ENCODE results near the gene HRAS. TPM values are rescaled to one million over a fixed set of nuclear protein-coding genes. Genes with fewer than 3 reads are reported as not detected.

Gene HRAS
- total and polyA plus RNA-seq, 2 of the 8 experiments (the other 6 are each of a cell fraction or from before 2014, with no cell fraction given), result 44.3 to 54.7 TPM

- H3K79me1 ChIP-seq (ENCODE audit: low read depth, low read length), result no peaks in the 10 kb centered on the region
- H3K27ac ChIP-seq (ENCODE audit: low read depth, low read length), result no peak overlapping the region
- no peak overlapping the region for H3K4me3 ChIP-seq (ENCODE audit: extremely low read depth in 1 of 4, insufficient read depth in 2 of 4, low read depth in 3 of 4, low read length in 4 of 4)
- H2AK5ac ChIP-seq (ENCODE audit: low read depth, low read length), result no peak overlapping the region
- 100% methylated on average over 2 of the region's 5 CpGs; no CpG with 5 or more reads in 1 of the 2 experiments for WGBS, 2 experiments (ENCODE audit: extremely low coverage in 1 of 2, insufficient coverage in 1 of 2, insufficient read length in 1 of 2, insufficient replicate concordance in 2 of 2, low coverage in 1 of 2, low lambda C conversion rate in 2 of 2, missing lambda C conversion rate in 1 of 2)
- no peaks in the 10 kb centered on the region for H3K27me3 ChIP-seq (replicated peaks in 1 of 4; ENCODE audit: control insufficient read depth in 3 of 4, extremely low read depth in 1 of 4, insufficient read depth in 3 of 4, low read length in 3 of 4)
- H4K20me1 ChIP-seq (replicated peaks in 1 of 2; ENCODE audit: control insufficient read depth in 1 of 2, insufficient read depth in 2 of 2, low read length in 2 of 2), result no peaks in the 10 kb centered on the region
- H3K4me1 ChIP-seq (replicated peaks in 1 of 4; ENCODE audit: control insufficient read depth in 3 of 4, insufficient read depth in 4 of 4, low read length in 3 of 4), result peaks cover 0 to 2% (median 0%) of the 10 kb centered on the region in 4 experiments; a peak in 3 of 7 replicates
- no peak overlapping the region for H3K9ac ChIP-seq (replicated peaks in 1 of 4; ENCODE audit: extremely low read depth in 1 of 4, low read depth in 3 of 4, low read length in 3 of 4)
- H2AFZ ChIP-seq (ENCODE audit: low read length), result no peak overlapping the region
- H3K36me3 ChIP-seq (ENCODE audit: control insufficient read depth in 2 of 4, insufficient read depth in 4 of 4, low read length in 3 of 4), result no peaks in the 10 kb centered on the region
- H3K4ac ChIP-seq (replicated peaks; ENCODE audit: insufficient read length, low read depth, low read length), result no peak overlapping the region
- H3K18ac ChIP-seq (ENCODE audit: extremely low read depth, low read length), result no peak overlapping the region
- H2BK20ac ChIP-seq (ENCODE audit: low read length), result no peak overlapping the region
- H3K4me2 ChIP-seq (ENCODE audit: insufficient read depth in 1 of 2, low read depth in 2 of 2, low read length in 2 of 2), result no peak overlapping the region
- H2BK12ac ChIP-seq (ENCODE audit: low read depth, low read length), result no peak overlapping the region
- POLR2A ChIA-PET (ENCODE audit: partially characterized antibody), result interaction anchor here (0.6 to 1.3 kb wide), 3 partner anchors 9 to 338 kb away, joined by 3 to 4 read pairs (median 4); partner anchors contain the start of gene BET1L
- no peak overlapping the region for H4K5ac ChIP-seq (ENCODE audit: insufficient read length, low read depth, low read length)
- H2BK15ac ChIP-seq (ENCODE audit: low read length), result no peak overlapping the region
- no peak overlapping the region for H3K14ac ChIP-seq (ENCODE audit: insufficient read length)
- H4K91ac ChIP-seq (replicated peaks; ENCODE audit: insufficient read length, low read length), result no peak overlapping the region
- no peak overlapping the region for H3K56ac ChIP-seq (replicated peaks; ENCODE audit: insufficient read length, low read depth, low read length)
- H4K8ac ChIP-seq (ENCODE audit: extremely low read depth, insufficient read depth, low read length), result no peak overlapping the region; the same call in 1 of the 2 replicates
- H3K23me2 ChIP-seq (ENCODE audit: low read depth, low read length), result no peaks in the 10 kb centered on the region
- H2BK5ac ChIP-seq (ENCODE audit: low read depth, low read length), result no peak overlapping the region
- H3K9me3 ChIP-seq (ENCODE audit: insufficient read depth in 2 of 2, low read depth in 1 of 2, low read length in 1 of 2), result no peaks in the 10 kb centered on the region
- CTCF ChIA-PET (ENCODE audit: partially characterized antibody), result interaction anchor here (0.8 to 1.2 kb wide), 2 partner anchors 51 to 220 kb away, joined by 3 read pairs; no protein-coding TSS in a partner anchor
- H3K23ac ChIP-seq (ENCODE audit: insufficient read length), result no peak overlapping the region
- no peak for FAIRE-seq
- no peaks in the 10 kb centered on the region for H3K79me2 ChIP-seq (ENCODE audit: control insufficient read depth in 1 of 2, insufficient read depth in 2 of 2, low read length in 2 of 2)
- no peak for DNase-seq (ENCODE audit: low read depth in 1 of 2, low spot score in 2 of 2)
- H2BK120ac ChIP-seq (replicated peaks; ENCODE audit: low read depth, low read length), result no peak overlapping the region
- TF ChIP-seq SAP30 (IDR thresholded peaks at IDR 0.05; ENCODE audit: insufficient read depth, insufficient replicate concordance, low read length) (no peak), MAX (IDR thresholded peaks at IDR 0.05) (no peak), TAF1 (IDR thresholded peaks at IDR 0.05; ENCODE audit: low read depth, low read length) (no peak), CTCF (IDR thresholded peaks at IDR 0.05; ENCODE audit: control extremely low read depth in 1 of 3, insufficient read depth in 1 of 3, low read depth in 1 of 3, low read length in 3 of 3) (no peak), NANOG (IDR thresholded peaks at IDR 0.05; ENCODE audit: insufficient read depth, low read depth, low read length, poor library complexity, severe bottlenecking) (no peak), CHD1 (IDR thresholded peaks at IDR 0.05; ENCODE audit: low read depth, low read length) (no peak), PHF8 (conservative IDR thresholded peaks at IDR 0.05; ENCODE audit: low read depth, low read length) (no peak), SIX5 (IDR thresholded peaks at IDR 0.05; ENCODE audit: low read depth, low read length) (no peak)
Measured at GRCh38 chr11:544817-545166, 9.4 kb upstream of the HRAS start.

Measured in H1 (cell line).